Brain microvascular endothelial cell (primary cell): ENCODE results near the gene MYOC.
"Not testable (repeated sequence)": the region's sequence is repeated elsewhere in the genome, so short reads cannot be mapped to it uniquely, and the experiment has no call there.

ENCODE experiments used
- DNase-seq: peaks from one replicate; pipeline ENCODE4 v3.0.0-alpha.2; 2020
- H3K27ac ChIP-seq: fragments of 250-450 bp; sonication (Bioruptor Pico); 2 replicates; pipeline ENCODE4 v1.5.1; 2020; ENCODE audit warnings: mild to moderate bottlenecking, moderate library complexity
- H3K27me3 ChIP-seq: fragments of 250-450 bp; sonication (Bioruptor Pico); replicated peaks from 2 replicates; pipeline ENCODE4 v1.5.1; 2020; ENCODE audit warnings: mild to moderate bottlenecking
- H3K36me3 ChIP-seq: fragments of 250-450 bp; sonication (Bioruptor Pico); replicated peaks from 2 replicates; pipeline ENCODE4 v1.5.1; 2020; ENCODE audit warnings: mild to moderate bottlenecking
- H3K4me3 ChIP-seq: 2 replicates; pipeline ENCODE4 v1.5.1; 2011; ENCODE audit warnings: low read depth, mild to moderate bottlenecking, control low read depth, low read length, moderate library complexity
- in situ Hi-C: cut with HindIII; loops from 2 replicates; pipeline ENCODE4 v1.10.0; 2017; ENCODE audit warnings: low sequenced_read_pairs, low pct_ligation_motif_present
- TF ChIP-seq, protein P1 (sequence below): IDR thresholded peaks from 2 replicates; pipeline ENCODE4 v1.5.1; 2011; ENCODE audit warnings: low read depth, mild to moderate bottlenecking, moderate library complexity, low read length, control low read depth, inconsistent platforms; ENCODE audit errors: missing control alignments

The MYOC gene

DNA sequence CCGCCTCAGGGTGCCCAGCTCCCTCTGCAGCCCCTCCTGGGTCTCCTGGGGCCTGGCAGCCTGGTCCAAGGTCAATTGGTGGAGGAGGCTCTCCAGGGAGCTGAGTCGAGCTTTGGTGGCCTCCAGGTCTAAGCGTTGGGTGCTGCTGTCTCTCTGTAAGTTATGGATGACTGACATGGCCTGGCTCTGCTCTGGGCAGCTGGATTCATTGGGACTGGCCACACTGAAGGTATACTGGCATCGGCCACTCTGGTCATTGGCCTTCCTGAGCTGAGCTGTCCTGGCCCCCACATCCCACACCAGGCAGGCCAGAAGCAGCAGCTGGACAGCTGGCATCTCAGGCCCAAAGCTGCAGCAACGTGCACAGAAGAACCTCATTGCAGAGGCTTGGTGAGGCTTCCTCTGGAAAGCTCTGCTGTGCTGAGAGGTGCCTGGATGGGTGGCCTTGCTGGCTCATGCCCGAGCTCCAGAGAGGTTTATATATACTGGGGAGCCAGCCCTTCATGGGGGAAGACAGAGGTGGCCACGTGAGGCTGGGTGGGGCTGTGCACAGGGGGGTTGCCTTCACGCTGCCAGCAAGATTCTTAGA is at the start of gene MYOC:
MYOC (minus strand) TSS at position 455 of the 589 bp plus-strand sequence; CDS start at position 378, 77 bp downstream.
- H3K4me3 ChIP-seq, result no peak within 1 kb of the TSS
- no peak for DNase-seq
- no peak within 1 kb of the TSS for H3K27ac ChIP-seq
- in situ Hi-C loops, result no loop called here
- TF ChIP-seq, protein P1, sequence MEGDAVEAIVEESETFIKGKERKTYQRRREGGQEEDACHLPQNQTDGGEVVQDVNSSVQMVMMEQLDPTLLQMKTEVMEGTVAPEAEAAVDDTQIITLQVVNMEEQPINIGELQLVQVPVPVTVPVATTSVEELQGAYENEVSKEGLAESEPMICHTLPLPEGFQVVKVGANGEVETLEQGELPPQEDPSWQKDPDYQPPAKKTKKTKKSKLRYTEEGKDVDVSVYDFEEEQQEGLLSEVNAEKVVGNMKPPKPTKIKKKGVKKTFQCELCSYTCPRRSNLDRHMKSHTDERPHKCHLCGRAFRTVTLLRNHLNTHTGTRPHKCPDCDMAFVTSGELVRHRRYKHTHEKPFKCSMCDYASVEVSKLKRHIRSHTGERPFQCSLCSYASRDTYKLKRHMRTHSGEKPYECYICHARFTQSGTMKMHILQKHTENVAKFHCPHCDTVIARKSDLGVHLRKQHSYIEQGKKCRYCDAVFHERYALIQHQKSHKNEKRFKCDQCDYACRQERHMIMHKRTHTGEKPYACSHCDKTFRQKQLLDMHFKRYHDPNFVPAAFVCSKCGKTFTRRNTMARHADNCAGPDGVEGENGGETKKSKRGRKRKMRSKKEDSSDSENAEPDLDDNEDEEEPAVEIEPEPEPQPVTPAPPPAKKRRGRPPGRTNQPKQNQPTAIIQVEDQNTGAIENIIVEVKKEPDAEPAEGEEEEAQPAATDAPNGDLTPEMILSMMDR, result no peak
- no peaks in the 10 kb centered on the region for H3K36me3 ChIP-seq
- H3K27me3 ChIP-seq, result no peaks in the 10 kb centered on the region

DNA sequence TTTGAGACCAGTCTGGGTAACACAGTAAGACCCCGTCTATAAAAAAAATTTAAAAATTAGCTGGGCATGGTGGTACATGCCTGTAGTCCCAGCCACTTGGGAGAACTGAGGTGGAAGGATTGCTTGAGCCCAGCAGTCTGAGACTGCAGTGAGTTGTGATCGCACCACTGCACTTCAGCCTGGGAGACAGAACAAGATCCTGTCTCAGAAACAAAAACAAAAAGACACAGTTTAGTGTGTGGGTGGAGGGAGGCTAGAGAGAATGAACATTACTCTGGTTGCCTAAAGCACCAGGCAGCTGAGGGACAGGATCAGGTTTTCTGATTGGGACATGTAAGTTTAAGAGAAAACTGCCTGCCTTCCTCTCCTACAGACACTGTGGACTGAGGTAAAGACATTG is 47.0 kb upstream of the MYOC start:
- DNase-seq, result no peak
- TF ChIP-seq, protein P1, result no peak
- Histone ChIP-seq H3K27ac (no peak overlapping the region), H3K36me3 (peaks cover 2% of the 10 kb centered on the region), H3K4me3 (no peak overlapping the region), H3K27me3 (no peaks in the 10 kb centered on the region)
- in situ Hi-C loops, result no loop called here

- in situ Hi-C loops, H3K27ac ChIP-seq, DNase-seq: not testable (repeated sequence)
Measured at GRCh38 chr1:171695772-171696171, 43.3 kb upstream of the MYOC start.

DNA sequence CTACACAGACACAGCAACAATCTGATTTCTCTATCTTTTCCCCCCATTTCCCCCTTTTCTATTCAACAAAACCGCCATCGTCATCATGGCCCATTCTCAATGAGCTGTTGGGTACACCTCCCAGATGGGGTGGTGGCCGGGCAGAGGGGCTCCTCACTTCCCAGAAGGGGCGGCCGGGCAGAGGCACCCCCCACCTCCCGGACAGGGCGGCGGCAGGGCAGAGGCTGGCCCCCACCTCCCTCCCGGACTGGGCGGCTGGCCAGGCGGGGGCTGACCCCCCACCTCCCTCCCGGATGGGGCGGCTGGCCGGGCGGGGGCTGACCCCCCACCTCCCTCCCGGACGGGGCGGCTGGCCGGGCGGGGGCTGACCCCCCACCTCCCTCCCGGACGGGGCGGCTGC is 41.1 kb upstream of the MYOC start:
- in situ Hi-C loops, H3K27me3 ChIP-seq, H3K36me3 ChIP-seq, H3K4me3 ChIP-seq, H3K27ac ChIP-seq, DNase-seq: not testable (repeated sequence)

More at GRCh38 chr1:171695772-171696171, 43.3 kb upstream of the MYOC start:
- H3K27me3 ChIP-seq, H3K4me3 ChIP-seq, H3K36me3 ChIP-seq: not testable (repeated sequence)

DNA sequence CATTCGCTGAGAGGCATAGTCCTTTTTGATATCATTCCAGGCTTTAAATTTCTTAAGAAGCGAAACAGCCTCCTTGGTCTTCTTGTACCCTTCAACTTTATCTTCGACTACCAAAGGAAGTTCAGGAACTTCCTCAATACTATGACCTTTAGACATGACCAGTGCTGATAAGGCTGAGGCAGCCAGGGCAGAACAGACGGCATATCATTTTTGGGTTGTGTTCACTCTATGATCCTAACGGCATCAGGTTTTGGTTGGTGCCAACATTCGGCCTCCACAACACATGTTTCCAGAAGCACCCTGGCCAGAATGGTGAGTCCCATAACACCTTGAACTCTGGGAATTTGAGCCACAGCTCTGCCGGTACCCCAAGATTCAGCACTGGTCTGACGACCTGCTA is 31.4 kb upstream of the MYOC start:
- in situ Hi-C loops, result no loop called here
- DNase-seq, result no peak
- Histone ChIP-seq H3K4me3 (no peak overlapping the region), H3K27ac (no peak overlapping the region), H3K36me3 (no peaks in the 10 kb centered on the region), H3K27me3 (no peaks in the 10 kb centered on the region)
- TF ChIP-seq, protein P1, result no peak

- TF ChIP-seq, protein P1, result no peak
- Histone ChIP-seq H3K27ac (no peak overlapping the region), H3K27me3 (no peaks in the 10 kb centered on the region), H3K4me3 (no peak overlapping the region), H3K36me3 (no peaks in the 10 kb centered on the region)
- in situ Hi-C loops, result no loop called here
- DNase-seq, result no peak
Measured at GRCh38 chr1:171680339-171680738, 27.9 kb upstream of the MYOC start.

DNA sequence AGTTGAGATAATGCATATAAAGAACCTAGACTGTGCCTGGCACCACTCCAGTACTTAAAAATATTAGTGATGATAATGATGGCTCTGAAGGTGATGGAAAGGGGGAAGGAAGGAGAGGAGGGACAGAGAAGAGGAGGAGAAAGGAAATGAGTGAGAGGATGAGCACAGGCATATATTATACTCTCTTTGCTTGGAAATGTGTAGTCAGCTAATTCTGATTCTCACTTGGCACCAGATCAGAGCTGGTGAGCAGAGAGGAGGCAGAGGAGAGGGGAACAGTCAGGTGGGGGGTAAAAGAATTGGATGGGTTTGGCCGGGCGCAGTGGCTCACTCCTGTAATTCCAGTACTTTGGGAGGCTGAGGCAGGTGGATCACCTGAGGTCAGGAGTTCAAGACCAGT is 24.3 kb upstream of the MYOC start:
- in situ Hi-C loops, result no loop called here
- no peak for DNase-seq
- Histone ChIP-seq H3K27me3 (no peaks in the 10 kb centered on the region), H3K36me3 (no peaks in the 10 kb centered on the region), H3K4me3 (no peak overlapping the region), H3K27ac (no peak overlapping the region)
- TF ChIP-seq, protein P1, result no peak
